HG03457 (cell line): ENCODE measurements around the gene MVK.
"Not testable (repeated sequence)": the region's sequence is repeated elsewhere in the genome, so short reads cannot be mapped to it uniquely, and the experiment has no call there.

ENCODE experiments used
- ATAC-seq: cut with Tn5 transposase; IDR thresholded peaks from one replicate; pipeline ENCODE4 v1.9.1; 2021; ENCODE audit warnings: moderate number of reproducible peaks; ENCODE audit not compliant: unreplicated experiment

Gene MVK

GRCh38 chr12:109588461-109589239, 15.1 kb downstream of the MVK start:
- ATAC-seq = no peak

GRCh38 chr12:109589240-109589590, 15.6 kb downstream of the MVK start:
- no peak for ATAC-seq

GRCh38 chr12:109589691-109590245, 16.2 kb downstream of the MVK start:
- ATAC-seq = no peak

GRCh38 chr12:109590566-109590965, 17.0 kb downstream of the MVK start:
- no peak for ATAC-seq

- ATAC-seq = no peak
These were observed 17.4 kb downstream of the MVK start for GRCh38 chr12:109591041-109591440.

- no peak for ATAC-seq
These were observed 18.8 kb downstream of the MVK start for GRCh38 chr12:109592195-109592904.

GRCh38 chr12:109592905-109593272, 19.3 kb downstream of the MVK start:
- ATAC-seq = no peak

GRCh38 chr12:109594556-109595317, 21.1 kb downstream of the MVK start:
- ATAC-seq = no peak

- ATAC-seq = no peak
These were observed 21.8 kb downstream of the MVK start for GRCh38 chr12:109595321-109595902.

GRCh38 chr12:109596418-109597244, 23.0 kb downstream of the MVK start:
- no peak for ATAC-seq

GRCh38 chr12:109597414-109597794, 23.8 kb downstream of the MVK start:
- ATAC-seq = no peak

GRCh38 chr12:109597795-109598427, 24.3 kb downstream of the MVK start:
- no peak for ATAC-seq

- ATAC-seq = no peak
These were observed 24.8 kb downstream of the MVK start for GRCh38 chr12:109598428-109598854.

GRCh38 chr12:109599087-109599486, 25.5 kb downstream of the MVK start:
- no peak for ATAC-seq

GRCh38 chr12:109600481-109600880, 26.9 kb downstream of the MVK start:
- ATAC-seq = no peak

GRCh38 chr12:109600995-109601394, 27.4 kb downstream of the MVK start:
- no peak for ATAC-seq

GRCh38 chr12:109601557-109601956, 28.0 kb downstream of the MVK start:
- no peak for ATAC-seq

GRCh38 chr12:109602132-109602531, 28.5 kb downstream of the MVK start:
- ATAC-seq = not testable (repeated sequence)

- no peak for ATAC-seq
These were observed 30.6 kb downstream of the MVK start for GRCh38 chr12:109604132-109604585.

- ATAC-seq = no peak
These were observed 31.4 kb downstream of the MVK start for GRCh38 chr12:109605016-109605415.
